ENCODE measurements around the gene SYT13. TPM values are rescaled to one million over a fixed set of nuclear protein-coding genes. Genes with fewer than 3 reads are reported as not detected.

The SYT13 gene
- total RNA-seq, 1 experiment from 2014 or later: 1.4 TPM

DNA sequence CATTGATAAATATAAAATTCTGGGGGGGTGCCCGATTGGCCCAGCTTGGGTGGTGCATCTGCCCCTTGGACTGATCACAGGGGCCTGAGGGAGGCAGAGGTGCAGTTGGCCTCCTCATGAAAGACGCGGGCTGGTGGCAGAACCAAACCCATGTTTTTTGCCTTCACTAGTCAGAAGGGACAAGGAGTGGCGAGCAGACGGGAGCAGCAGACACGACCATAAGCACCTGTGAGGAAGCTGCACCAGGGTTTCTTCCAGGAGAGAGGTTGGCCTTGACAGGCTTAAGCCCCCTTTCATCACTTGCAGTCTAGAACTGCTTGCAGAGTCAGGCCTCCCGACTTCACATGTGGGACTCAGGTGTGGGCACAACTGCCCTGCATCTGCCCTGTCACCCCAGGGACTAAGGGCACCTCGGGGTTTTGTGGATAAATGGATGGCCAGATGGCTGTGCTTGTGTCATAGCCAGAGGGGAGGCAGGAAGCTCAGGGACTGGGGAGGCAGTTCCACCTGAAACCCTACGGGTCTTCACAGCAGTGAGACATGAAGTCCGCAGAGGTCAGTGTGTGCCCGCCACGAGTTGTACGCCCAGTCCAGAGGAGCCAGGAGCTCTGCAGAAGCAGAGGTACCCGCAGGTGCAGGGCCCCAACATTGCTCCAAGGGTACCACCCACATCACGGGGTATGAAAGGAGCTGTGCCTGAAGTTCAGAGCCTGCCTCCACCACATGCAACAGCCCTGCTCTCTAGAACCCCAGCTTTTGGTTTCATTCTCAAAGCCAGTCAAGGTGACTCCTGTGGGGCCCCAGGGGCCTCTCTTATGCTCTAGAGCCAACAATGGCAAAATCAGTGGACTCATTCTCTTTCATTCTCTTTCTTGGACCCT, 18.2 kb upstream of the SYT13 start:
- POLR2A ChIA-PET: no interaction called here
- H3K27me3 ChIP-seq (ENCODE audit: insufficient read depth, low read length): no peaks in the 10 kb centered on the region

More for the DNA sequence above, 18.2 kb upstream of the SYT13 start:
- H3K9ac ChIP-seq (ENCODE audit: low read length): no peak overlapping the region
- no peaks in the 10 kb centered on the region for H3K9me2 ChIP-seq (ENCODE audit: insufficient read depth)
- H3K9me3 ChIP-seq (ENCODE audit: control insufficient read depth in 1 of 2, insufficient read depth in 1 of 2, low read depth in 1 of 2, low read length in 2 of 2): no peaks in the 10 kb centered on the region
- DNase-seq (ENCODE audit: low read depth, low spot score): no peak
- no peak overlapping the region for H3K4me2 ChIP-seq (ENCODE audit: low read length)
- H3K79me2 ChIP-seq (ENCODE audit: insufficient read depth, low read length): no peaks in the 10 kb centered on the region
- TF ChIP-seq JUND (IDR thresholded peaks at IDR 0.05): no peak
- TF ChIP-seq SIN3A (IDR thresholded peaks at IDR 0.05; ENCODE audit: low read depth): no peak
- no peak for TF ChIP-seq SP1 (IDR thresholded peaks at IDR 0.05; ENCODE audit: low read depth)
- TF ChIP-seq, protein P1, sequence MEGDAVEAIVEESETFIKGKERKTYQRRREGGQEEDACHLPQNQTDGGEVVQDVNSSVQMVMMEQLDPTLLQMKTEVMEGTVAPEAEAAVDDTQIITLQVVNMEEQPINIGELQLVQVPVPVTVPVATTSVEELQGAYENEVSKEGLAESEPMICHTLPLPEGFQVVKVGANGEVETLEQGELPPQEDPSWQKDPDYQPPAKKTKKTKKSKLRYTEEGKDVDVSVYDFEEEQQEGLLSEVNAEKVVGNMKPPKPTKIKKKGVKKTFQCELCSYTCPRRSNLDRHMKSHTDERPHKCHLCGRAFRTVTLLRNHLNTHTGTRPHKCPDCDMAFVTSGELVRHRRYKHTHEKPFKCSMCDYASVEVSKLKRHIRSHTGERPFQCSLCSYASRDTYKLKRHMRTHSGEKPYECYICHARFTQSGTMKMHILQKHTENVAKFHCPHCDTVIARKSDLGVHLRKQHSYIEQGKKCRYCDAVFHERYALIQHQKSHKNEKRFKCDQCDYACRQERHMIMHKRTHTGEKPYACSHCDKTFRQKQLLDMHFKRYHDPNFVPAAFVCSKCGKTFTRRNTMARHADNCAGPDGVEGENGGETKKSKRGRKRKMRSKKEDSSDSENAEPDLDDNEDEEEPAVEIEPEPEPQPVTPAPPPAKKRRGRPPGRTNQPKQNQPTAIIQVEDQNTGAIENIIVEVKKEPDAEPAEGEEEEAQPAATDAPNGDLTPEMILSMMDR (IDR thresholded peaks at IDR 0.05 in 2 of 3, conservative IDR thresholded peaks at IDR 0.05 in 1 of 3; ENCODE audit: borderline replicate concordance in 1 of 3, insufficient read depth in 1 of 3, low read depth in 2 of 3, low read length in 2 of 3): no peak
- TF ChIP-seq SRF (IDR thresholded peaks at IDR 0.05; ENCODE audit: low read depth): no peak
- TF ChIP-seq, protein P2, sequence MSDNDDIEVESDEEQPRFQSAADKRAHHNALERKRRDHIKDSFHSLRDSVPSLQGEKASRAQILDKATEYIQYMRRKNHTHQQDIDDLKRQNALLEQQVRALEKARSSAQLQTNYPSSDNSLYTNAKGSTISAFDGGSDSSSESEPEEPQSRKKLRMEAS (IDR thresholded peaks at IDR 0.05): no peak
- TF ChIP-seq EZH2 (IDR thresholded peaks at IDR 0.05): no peak
- no peak for TF ChIP-seq CEBPB (IDR thresholded peaks at IDR 0.05; ENCODE audit: low read depth)
- TF ChIP-seq POLR2AphosphoS5 (IDR thresholded peaks at IDR 0.05; ENCODE audit: low read depth, low read length): no peak
- no peak for TF ChIP-seq TCF7L2 (IDR thresholded peaks at IDR 0.05; ENCODE audit: borderline replicate concordance, extremely low read depth, insufficient read depth, insufficient read length)
- no peak for TF ChIP-seq RAD21 (IDR thresholded peaks at IDR 0.05; ENCODE audit: low read depth)
- no peak overlapping the region for H3K4me3 ChIP-seq (replicated peaks in 1 of 2; ENCODE audit: low read depth in 1 of 2, low read length in 2 of 2)
- no peak overlapping the region for H2AFZ ChIP-seq (ENCODE audit: low read depth, low read length, poor library complexity, severe bottlenecking)
- H3K4me1 ChIP-seq (ENCODE audit: control insufficient read depth in 1 of 2, insufficient read depth in 2 of 2, low read length in 2 of 2): no peaks in the 10 kb centered on the region
- H3K36me3 ChIP-seq (ENCODE audit: control insufficient read depth in 1 of 2, insufficient read depth in 2 of 2, low read length in 2 of 2): no peaks in the 10 kb centered on the region
- no peaks in the 10 kb centered on the region for H4K20me1 ChIP-seq (ENCODE audit: insufficient read depth)
- ChIA-PET CTCF (no interaction called here), RAD21 (ENCODE audit: low non-redundant PET in 1 of 2, low total read pairs in 2 of 2, uncharacterized antibody in 2 of 2, unreplicated experiment in 2 of 2) (no interaction called here)
- ATAC-seq: no peak
- no TSS peak for BruUV-seq (replicated peaks)
- intact Hi-C loops (cut with micrococcal nuclease): no loop called here
- no peak overlapping the region for H3K27ac ChIP-seq (ENCODE audit: low read depth, low read length)
